NB4 (cell line): ENCODE measurements around the gene BRPF3.

Experiments used
- DNase-seq: peaks from one replicate; pipeline ENCODE4 v3.0.0; 2010; ENCODE audit warnings: low read depth
- H3K4me3 ChIP-seq: one replicate; pipeline ENCODE4 v1.5.1; 2011; ENCODE audit warnings: mild to moderate bottlenecking, low read depth, low read length, moderate library complexity
- CTCF ChIP-seq: IDR thresholded peaks from one replicate; pipeline ENCODE4 v1.5.1; 2012; ENCODE audit warnings: low read depth, low read length
- MAX ChIP-seq: IDR thresholded peaks from 2 replicates; pipeline ENCODE4 v1.6.1; 2011; ENCODE audit warnings: low read depth, low read length
- MYC ChIP-seq: IDR thresholded peaks from 2 replicates; pipeline ENCODE4 v1.6.1; 2011; ENCODE audit warnings: low read depth, low read length
- POLR2A ChIP-seq: IDR thresholded peaks from 2 replicates; pipeline ENCODE4 v1.6.1; 2011; ENCODE audit warnings: mild to moderate bottlenecking; ENCODE audit not compliant: insufficient read length; ENCODE audit errors: extremely low read depth

The BRPF3 gene

GRCh38 chr6:36196880-36197548, 470 bp downstream of the BRPF3 start:
- H3K4me3 ChIP-seq: peak overlapping the region; percentile 57
- no peak for TF ChIP-seq MYC
- TF ChIP-seq POLR2A: peak; percentile 51
- peak; percentile 96 for DNase-seq

GRCh38 chr6:36197739-36198221, 1.2 kb downstream of the BRPF3 start:
- DNase-seq: no peak
- no peak overlapping the region for H3K4me3 ChIP-seq
- TF ChIP-seq MAX (no peak), CTCF (no peak), POLR2A (no peak), MYC (no peak)

- DNase-seq: no peak
- no peak for TF ChIP-seq POLR2A
- TF ChIP-seq CTCF: no peak
- no peak for TF ChIP-seq MAX
- no peak for TF ChIP-seq MYC
- H3K4me3 ChIP-seq: no peak overlapping the region
Observed at GRCh38 chr6:36198986-36199385, 2.4 kb downstream of the BRPF3 start.

GRCh38 chr6:36200154-36200891, 3.8 kb downstream of the BRPF3 start:
- TF ChIP-seq MYC (no peak), POLR2A (no peak), CTCF (no peak), MAX (no peak)
- DNase-seq: no peak
- no peak overlapping the region for H3K4me3 ChIP-seq

GRCh38 chr6:36200998-36201596, 4.6 kb downstream of the BRPF3 start:
- TF ChIP-seq POLR2A: no peak
- TF ChIP-seq MAX: no peak
- TF ChIP-seq MYC: no peak
- H3K4me3 ChIP-seq: no peak overlapping the region

GRCh38 chr6:36201612-36202011, 5.1 kb downstream of the BRPF3 start:
- TF ChIP-seq MYC (no peak), POLR2A (no peak), CTCF (no peak), MAX (no peak)

More at GRCh38 chr6:36200998-36201596, 4.6 kb downstream of the BRPF3 start:
- no peak for DNase-seq

More at GRCh38 chr6:36201612-36202011, 5.1 kb downstream of the BRPF3 start:
- H3K4me3 ChIP-seq: no peak overlapping the region
- DNase-seq: no peak
